K562 (cell line): ENCODE results near the gene PHEX.

ENCODE experiments used
- PTRF ChIP-seq: fragments of 450-650 bp; IDR thresholded peaks from 2 replicates; pipeline ENCODE4 v1.6.1; 2016; ENCODE audit warnings: mild to moderate bottlenecking, missing genetic modification characterization, missing compliant biosample characterization
- XRCC5 ChIP-seq: fragments of 200-400 bp; formaldehyde crosslinking; IDR thresholded peaks from 2 replicates; pipeline ENCODE4 v1.6.1; 2017; ENCODE audit warnings: low read depth, mild to moderate bottlenecking, low read length
- YY1 ChIP-seq, 3 experiments: IDR thresholded peaks; 2 replicates each; pipeline ENCODE4 v1.6.1; 2011; ENCODE audit warnings: low read length in 2 of 3, mild to moderate bottlenecking in 2 of 3, moderate library complexity in 2 of 3, borderline replicate concordance in 1 of 3, control low read depth in 1 of 3, low read depth in 1 of 3; ENCODE audit not compliant: insufficient read depth in 3 of 3, insufficient replicate concordance in 2 of 3, control insufficient read depth in 1 of 3, insufficient read length in 1 of 3; ENCODE audit errors: extremely low read depth in 1 of 3
- ZNF764 ChIP-seq: fragments of 250-450 bp; sonication (Bioruptor Pico); IDR thresholded peaks from 2 replicates; pipeline ENCODE4 v1.4.0; 2020; ENCODE audit warnings: low read depth, mild to moderate bottlenecking, moderate library complexity

DNA sequence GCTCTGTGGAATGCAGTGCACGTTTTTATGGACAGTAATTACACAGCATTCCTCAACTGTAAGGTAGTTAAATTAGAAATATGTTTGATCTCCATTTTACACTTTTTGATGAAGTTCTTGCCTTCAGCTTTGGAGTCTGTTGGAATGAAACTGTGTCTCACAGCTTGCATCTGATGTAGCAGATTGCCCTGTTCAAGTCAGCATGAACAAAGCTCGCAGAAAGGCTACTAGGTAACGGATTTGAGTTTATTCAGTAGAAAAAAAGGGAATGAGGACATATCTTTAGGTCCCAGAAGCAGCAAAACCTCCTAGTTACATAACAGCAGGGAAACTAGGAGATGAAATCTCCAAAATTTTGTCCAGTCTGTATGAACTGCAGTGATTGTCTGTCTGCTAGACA is 216.3 kb downstream of the PHEX start:
- TF ChIP-seq ZNF764 (CRISPR knock-in tag): no peak
- TF ChIP-seq XRCC5: no peak
- TF ChIP-seq YY1 (IDR thresholded peaks at IDR 0.05; ENCODE audit: borderline replicate concordance in 1 of 3, control insufficient read depth in 1 of 3, extremely low read depth in 1 of 3, insufficient read depth in 3 of 3, insufficient read length in 1 of 3, insufficient replicate concordance in 2 of 3, low read depth in 1 of 3, low read length in 2 of 3): no peak
- no peak for TF ChIP-seq PTRF
